HG03103 (cell line): Measurements from ENCODE around the gene COL5A2.
A peak's percentile ranks its signal among the peaks of the same experiment; 100 is the strongest.

Experiments used
- ATAC-seq: cut with Tn5 transposase; IDR thresholded peaks from one replicate; pipeline ENCODE4 v1.9.1; 2021; ENCODE audit warnings: low read depth; ENCODE audit not compliant: unreplicated experiment

COL5A2 gene

DNA sequence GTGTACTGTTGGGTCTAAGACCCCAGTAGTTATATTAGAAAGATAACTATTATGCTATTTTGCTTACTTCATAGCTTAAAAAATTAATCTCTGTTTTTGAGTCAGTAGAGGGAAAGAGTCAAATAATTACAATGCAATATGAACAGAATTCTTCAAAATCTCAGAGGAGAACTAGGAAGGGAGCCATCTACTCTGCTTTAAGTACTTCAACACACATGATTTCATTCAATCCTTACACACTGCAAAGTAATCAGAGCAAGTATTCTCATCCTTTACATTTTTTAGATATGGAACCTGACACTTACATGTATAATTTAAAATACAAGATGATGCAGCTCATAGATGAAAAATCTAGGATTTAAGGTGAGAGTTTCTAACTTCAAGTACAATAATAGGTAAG lies 27.7 kb downstream of the COL5A2 start:
- no peak for ATAC-seq

- ATAC-seq, result no peak
Observed at GRCh38 chr2:189150033-189150432, 29.5 kb downstream of the COL5A2 start.

GRCh38 chr2:189147989-189148388 lies 31.6 kb downstream of the COL5A2 start:
- ATAC-seq, result no peak

GRCh38 chr2:189147361-189147760 lies 32.2 kb downstream of the COL5A2 start:
- ATAC-seq, result no peak

DNA sequence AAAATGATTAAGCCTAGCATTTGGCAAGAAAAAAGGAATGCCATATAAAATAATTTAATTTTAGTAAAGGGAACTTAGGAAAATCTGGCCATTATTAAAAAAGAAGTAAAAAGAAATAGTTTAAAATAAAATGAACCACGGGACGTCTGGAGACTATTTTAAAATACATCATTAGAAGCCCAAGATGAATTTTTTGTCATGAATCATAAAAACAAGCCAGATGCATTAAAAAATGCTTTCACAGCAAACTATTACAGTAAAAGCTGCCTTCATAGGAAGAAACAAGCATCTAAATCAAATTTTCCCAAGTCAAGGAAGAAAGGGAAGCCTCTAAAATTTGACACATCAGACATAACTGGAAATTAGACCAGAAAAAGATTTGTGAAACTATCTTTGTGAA lies 33.0 kb downstream of the COL5A2 start:
- no peak for ATAC-seq

DNA sequence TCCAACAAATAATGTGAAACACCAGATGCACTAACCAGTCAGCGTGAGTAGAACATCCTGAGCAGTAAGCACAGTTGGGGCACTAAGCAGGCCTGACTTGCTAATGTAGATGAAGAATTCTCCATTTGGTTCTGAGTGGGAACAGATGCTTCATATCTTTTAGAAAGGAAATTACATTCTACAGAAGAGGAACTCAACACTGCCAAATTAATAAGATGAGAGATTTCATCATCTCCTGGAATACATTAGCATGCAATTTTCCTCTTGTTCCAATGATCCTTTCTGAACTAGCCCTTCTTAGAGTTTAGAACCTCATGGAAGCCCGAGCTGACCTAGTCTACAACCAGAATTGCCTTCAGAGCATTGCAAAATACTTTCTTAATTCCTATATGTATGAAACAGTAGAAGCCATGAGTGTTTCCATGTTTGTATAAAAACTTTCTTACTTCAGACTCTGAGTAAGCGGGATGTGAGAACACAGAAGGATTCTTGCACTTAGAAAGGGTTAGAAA lies 34.8 kb downstream of the COL5A2 start:
- ATAC-seq, result no peak

- ATAC-seq, result no peak
Observed at GRCh38 chr2:189143925-189144324, 35.6 kb downstream of the COL5A2 start.

GRCh38 chr2:189142893-189143759 lies 36.4 kb downstream of the COL5A2 start:
- ATAC-seq, result peak; percentile 98

DNA sequence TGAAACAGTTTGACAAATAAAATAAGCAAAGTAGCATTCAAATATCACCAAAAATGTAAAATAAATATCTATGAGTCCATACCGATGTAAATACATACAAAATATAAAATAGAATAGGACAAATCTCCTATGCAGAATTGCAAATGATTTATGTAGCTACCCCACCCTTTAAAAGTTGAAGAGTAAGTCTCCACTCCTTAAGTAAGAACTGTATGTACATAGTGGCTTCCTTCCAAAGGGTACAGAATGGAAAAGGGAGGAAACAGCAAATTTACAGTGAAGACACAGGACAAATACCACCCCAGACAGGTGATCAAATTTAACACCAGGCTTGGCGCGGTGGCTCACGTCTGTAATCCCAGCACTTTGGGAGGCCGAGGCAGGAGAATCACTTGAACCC lies 40.8 kb downstream of the COL5A2 start:
- no peak for ATAC-seq

- no peak for ATAC-seq
Observed at GRCh38 chr2:189137519-189137918, 42.0 kb downstream of the COL5A2 start.

GRCh38 chr2:189134485-189134884 lies 45.1 kb downstream of the COL5A2 start:
- ATAC-seq, result no peak

DNA sequence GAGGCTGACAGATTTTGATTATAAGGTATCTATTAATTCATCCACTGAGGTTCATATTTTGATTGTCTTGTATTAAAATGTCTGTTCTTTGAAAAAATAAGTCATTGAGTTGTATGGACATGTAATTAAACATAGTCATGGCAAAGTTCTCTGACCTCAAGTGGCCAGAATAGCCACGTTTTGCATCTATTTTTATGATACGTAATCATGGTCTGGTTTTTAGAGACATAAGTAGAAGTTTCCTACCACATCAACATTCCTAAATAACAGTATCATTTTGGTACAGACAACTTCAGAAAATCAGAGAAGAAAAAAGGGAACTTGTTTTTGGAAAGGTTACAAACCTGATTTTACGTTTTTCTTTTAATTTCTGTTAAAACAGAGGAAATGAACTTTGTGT lies 47.6 kb downstream of the COL5A2 start:
- no peak for ATAC-seq

- no peak for ATAC-seq
Observed at GRCh38 chr2:189129971-189130370, 49.6 kb downstream of the COL5A2 start.

DNA sequence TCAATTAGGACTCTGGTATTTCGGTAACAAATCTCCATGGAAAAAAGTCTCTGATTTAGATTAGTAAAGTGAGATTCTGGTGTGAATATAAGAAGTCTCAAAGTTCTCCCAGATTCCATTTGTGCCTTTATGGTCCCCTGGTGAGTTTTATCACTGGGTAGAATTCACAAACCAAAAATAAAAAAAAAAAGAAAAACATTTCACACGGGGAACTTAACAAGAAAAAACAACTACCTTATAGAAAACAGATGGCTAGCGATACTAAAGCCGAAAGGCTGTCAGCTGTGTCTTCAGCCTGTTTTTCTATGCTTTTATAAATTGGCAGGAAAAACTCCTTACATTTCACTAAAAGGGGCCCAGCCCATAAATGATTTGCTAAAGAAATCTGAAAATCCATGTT lies 50.6 kb downstream of the COL5A2 start:
- ATAC-seq, result no peak

GRCh38 chr2:189127756-189128155 lies 51.8 kb downstream of the COL5A2 start:
- no peak for ATAC-seq

DNA sequence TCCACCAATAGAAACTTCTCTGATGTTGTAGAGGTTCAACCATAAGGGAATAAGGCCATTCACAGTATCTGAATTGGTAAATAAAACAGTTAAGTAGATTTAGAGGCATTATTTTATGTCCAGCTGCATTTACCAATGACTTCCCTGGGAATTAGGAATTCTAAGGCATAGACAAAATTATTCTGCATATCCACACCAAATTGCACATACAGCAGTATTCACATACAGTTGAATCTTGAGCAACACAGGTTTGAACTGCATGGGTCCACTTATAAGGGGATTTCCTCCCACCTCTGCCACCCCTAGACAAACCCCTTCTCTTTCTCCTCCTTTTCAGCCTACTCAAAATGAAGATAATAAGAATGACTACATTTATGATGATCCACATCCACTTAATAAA lies 54.4 kb downstream of the COL5A2 start:
- no peak for ATAC-seq

DNA sequence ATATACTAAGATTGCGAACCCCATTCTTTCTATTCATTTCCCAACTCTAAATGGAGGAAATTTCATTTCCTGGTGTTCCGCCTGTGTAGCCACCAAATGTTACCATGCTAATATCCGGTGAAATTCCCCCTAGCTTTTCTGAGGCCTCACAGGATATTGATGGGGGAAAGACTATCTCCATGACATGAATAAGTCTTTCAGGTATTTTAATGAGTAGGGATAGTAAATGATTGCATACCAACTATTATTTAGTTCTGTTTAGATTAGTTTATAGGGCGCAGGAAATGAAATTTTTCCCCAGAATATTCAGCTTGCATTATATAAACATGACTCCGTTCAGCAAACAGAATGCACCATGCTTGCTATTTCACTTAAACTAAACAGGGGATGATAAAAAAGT lies 55.4 kb downstream of the COL5A2 start:
- no peak for ATAC-seq

- no peak for ATAC-seq
Observed at GRCh38 chr2:189118386-189118785, 61.2 kb downstream of the COL5A2 start.

- ATAC-seq, result no peak
Observed at GRCh38 chr2:189116979-189117378, 62.6 kb downstream of the COL5A2 start.

GRCh38 chr2:189116087-189116486 lies 63.5 kb downstream of the COL5A2 start:
- ATAC-seq, result no peak

DNA sequence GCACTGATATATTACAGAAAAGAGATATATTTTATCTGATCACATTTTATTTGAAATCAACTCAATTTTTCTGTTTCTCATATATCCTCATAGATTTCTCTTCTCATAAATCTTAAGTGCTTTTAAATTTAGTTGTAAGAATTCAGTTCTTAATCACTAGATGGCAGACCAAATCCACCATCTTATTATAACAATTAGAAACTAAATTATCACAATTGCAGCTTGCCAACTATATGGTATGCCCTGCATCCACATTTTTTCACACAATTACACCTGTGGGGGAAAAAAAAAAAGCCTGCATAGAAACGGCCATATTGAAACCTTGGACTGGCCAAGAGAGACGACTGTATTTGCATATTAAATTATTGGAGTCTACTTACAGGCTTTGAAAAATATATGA lies 64.4 kb downstream of the COL5A2 start:
- no peak for ATAC-seq

DNA sequence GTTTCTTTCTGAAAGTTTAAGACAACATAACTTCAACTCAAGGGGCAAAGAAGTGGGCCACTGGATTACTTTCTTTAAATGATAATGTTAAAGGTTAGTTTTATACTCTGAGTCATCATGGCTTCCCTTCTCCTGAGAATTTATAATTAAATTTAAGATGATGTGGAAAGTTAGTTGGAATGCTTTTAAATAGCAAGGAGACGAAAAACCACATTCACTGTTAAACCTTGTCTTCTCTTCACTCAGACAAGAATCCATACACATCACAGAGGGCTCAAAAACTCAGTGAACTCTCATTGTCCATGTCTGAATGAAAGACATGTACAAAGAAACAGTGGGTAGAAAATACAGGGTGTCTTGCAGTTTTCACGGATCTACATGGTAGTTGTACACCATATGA lies 65.6 kb downstream of the COL5A2 start:
- ATAC-seq, result no peak
